ENCODE results near the gene TLR4.

DNA sequence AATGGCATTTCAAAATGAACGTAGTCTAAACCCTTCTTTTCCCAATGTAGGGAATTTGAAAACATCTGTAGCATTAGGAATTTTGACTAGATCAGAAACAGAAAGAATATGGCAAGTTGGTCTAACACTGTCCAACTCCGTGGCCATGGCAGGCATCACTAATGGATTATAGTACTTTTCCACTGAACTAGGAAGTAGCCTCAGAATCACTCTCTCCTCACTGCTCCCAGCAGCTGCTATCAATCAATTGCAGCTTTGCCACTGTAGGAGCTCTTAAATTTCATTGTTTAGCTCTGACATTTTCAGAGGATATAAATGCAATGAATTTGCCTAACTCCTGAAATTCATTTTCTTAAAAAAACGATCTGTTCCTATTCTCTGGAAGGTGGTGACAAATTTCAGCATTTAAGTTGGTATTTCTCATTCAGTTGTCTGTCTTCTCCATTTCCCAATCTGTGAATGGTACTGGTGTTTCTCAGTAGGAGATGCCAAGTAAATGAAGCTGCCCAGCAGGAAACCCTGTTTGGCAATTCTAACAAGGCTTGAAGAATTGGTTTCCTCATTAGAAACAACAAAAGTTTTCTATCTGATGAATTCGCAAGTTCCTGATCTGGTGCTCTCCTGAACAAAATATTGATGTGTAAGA, 64.7 kb downstream of the TLR4 start:
- TF ChIP-seq, protein P1, sequence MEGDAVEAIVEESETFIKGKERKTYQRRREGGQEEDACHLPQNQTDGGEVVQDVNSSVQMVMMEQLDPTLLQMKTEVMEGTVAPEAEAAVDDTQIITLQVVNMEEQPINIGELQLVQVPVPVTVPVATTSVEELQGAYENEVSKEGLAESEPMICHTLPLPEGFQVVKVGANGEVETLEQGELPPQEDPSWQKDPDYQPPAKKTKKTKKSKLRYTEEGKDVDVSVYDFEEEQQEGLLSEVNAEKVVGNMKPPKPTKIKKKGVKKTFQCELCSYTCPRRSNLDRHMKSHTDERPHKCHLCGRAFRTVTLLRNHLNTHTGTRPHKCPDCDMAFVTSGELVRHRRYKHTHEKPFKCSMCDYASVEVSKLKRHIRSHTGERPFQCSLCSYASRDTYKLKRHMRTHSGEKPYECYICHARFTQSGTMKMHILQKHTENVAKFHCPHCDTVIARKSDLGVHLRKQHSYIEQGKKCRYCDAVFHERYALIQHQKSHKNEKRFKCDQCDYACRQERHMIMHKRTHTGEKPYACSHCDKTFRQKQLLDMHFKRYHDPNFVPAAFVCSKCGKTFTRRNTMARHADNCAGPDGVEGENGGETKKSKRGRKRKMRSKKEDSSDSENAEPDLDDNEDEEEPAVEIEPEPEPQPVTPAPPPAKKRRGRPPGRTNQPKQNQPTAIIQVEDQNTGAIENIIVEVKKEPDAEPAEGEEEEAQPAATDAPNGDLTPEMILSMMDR (IDR thresholded peaks at IDR 0.05): no peak
- no peak for TF ChIP-seq POLR2A (IDR thresholded peaks at IDR 0.05)
